Measurements from ENCODE around the gene SLC12A8.

The SLC12A8 gene

GRCh38 chr3:125191730-125192129, 20.8 kb downstream of the SLC12A8 start:
- no peak for TF ChIP-seq MAX (IDR thresholded peaks at IDR 0.05)
- TF ChIP-seq TEAD4 (IDR thresholded peaks at IDR 0.05): no peak
- no peak for TF ChIP-seq YY1 (IDR thresholded peaks at IDR 0.05; ENCODE audit: low read depth)
- TF ChIP-seq ZBTB7A (IDR thresholded peaks at IDR 0.05; ENCODE audit: low read depth): no peak
- no peak for TF ChIP-seq REST (IDR thresholded peaks at IDR 0.05; ENCODE audit: low read depth)
- TF ChIP-seq CEBPB (IDR thresholded peaks at IDR 0.05): no peak
- TF ChIP-seq TCF12 (IDR thresholded peaks at IDR 0.05; ENCODE audit: low read depth): no peak
- TF ChIP-seq RAD21 (IDR thresholded peaks at IDR 0.05; ENCODE audit: low read depth): no peak
- no peak for TF ChIP-seq TAF1 (IDR thresholded peaks at IDR 0.05; ENCODE audit: low read depth)
- TF ChIP-seq FOXM1 (IDR thresholded peaks at IDR 0.05; ENCODE audit: borderline replicate concordance, low read depth): no peak
- TF ChIP-seq USF1 (IDR thresholded peaks at IDR 0.05): no peak
- TF ChIP-seq EGR1 (IDR thresholded peaks at IDR 0.05): no peak

GRCh38 chr3:125191256-125191655, 21.3 kb downstream of the SLC12A8 start:
- TF ChIP-seq EP300 (IDR thresholded peaks at IDR 0.05; ENCODE audit: borderline replicate concordance): no peak
- TF ChIP-seq EGR1 (IDR thresholded peaks at IDR 0.05): no peak
- no peak for TF ChIP-seq FOXM1 (IDR thresholded peaks at IDR 0.05; ENCODE audit: borderline replicate concordance, low read depth)
- TF ChIP-seq CEBPB (IDR thresholded peaks at IDR 0.05): no peak
- no peak for TF ChIP-seq ZBTB7A (IDR thresholded peaks at IDR 0.05; ENCODE audit: low read depth)
- no peak for TF ChIP-seq REST (IDR thresholded peaks at IDR 0.05; ENCODE audit: low read depth)
- TF ChIP-seq TAF1 (IDR thresholded peaks at IDR 0.05; ENCODE audit: low read depth): no peak
- TF ChIP-seq YY1 (IDR thresholded peaks at IDR 0.05; ENCODE audit: low read depth): no peak
- TF ChIP-seq TEAD4 (IDR thresholded peaks at IDR 0.05): no peak
- TF ChIP-seq RAD21 (IDR thresholded peaks at IDR 0.05; ENCODE audit: low read depth): no peak
- no peak for TF ChIP-seq CREB1 (IDR thresholded peaks at IDR 0.05; ENCODE audit: low read depth)
- TF ChIP-seq TCF12 (IDR thresholded peaks at IDR 0.05; ENCODE audit: low read depth): no peak
- TF ChIP-seq NFIC (IDR thresholded peaks at IDR 0.05): no peak
- no peak for TF ChIP-seq MAX (IDR thresholded peaks at IDR 0.05)
- no peak for TF ChIP-seq USF1 (IDR thresholded peaks at IDR 0.05)

GRCh38 chr3:125190786-125191185, 21.8 kb downstream of the SLC12A8 start:
- no peak for TF ChIP-seq EGR1 (IDR thresholded peaks at IDR 0.05)

GRCh38 chr3:125189378-125190165, 23.0 kb downstream of the SLC12A8 start:
- TF ChIP-seq CEBPB (IDR thresholded peaks at IDR 0.05) (no peak), TAF1 (IDR thresholded peaks at IDR 0.05; ENCODE audit: low read depth) (no peak), MAX (IDR thresholded peaks at IDR 0.05) (no peak), NFIC (IDR thresholded peaks at IDR 0.05) (no peak), USF1 (IDR thresholded peaks at IDR 0.05) (no peak), EGR1 (IDR thresholded peaks at IDR 0.05) (no peak), CREB1 (IDR thresholded peaks at IDR 0.05; ENCODE audit: low read depth) (no peak), YY1 (IDR thresholded peaks at IDR 0.05; ENCODE audit: low read depth) (no peak), TEAD4 (IDR thresholded peaks at IDR 0.05) (no peak), TCF12 (IDR thresholded peaks at IDR 0.05; ENCODE audit: low read depth) (no peak), EP300 (IDR thresholded peaks at IDR 0.05; ENCODE audit: borderline replicate concordance) (no peak), REST (IDR thresholded peaks at IDR 0.05; ENCODE audit: low read depth) (no peak)

All from Ishikawa (cell line).